ENCODE data around the gene RAN.

Gene RAN

GRCh38 chr12:130871286-130872178 lies at the start of gene RAN:
RAN (plus strand) TSS chr12:130872066; CDS start chr12:130872594, 528 bp downstream.
- TF ChIP-seq CTCF (conservative IDR thresholded peaks at IDR 0.05; ENCODE audit: low read depth, low read length): no peak
- peak within 1 kb of the TSS; percentile 86 for H3K4me3 ChIP-seq (ENCODE audit: low read depth, low read length)
- DNase-seq (ENCODE audit: low read depth): peak; percentile 95

DNA sequence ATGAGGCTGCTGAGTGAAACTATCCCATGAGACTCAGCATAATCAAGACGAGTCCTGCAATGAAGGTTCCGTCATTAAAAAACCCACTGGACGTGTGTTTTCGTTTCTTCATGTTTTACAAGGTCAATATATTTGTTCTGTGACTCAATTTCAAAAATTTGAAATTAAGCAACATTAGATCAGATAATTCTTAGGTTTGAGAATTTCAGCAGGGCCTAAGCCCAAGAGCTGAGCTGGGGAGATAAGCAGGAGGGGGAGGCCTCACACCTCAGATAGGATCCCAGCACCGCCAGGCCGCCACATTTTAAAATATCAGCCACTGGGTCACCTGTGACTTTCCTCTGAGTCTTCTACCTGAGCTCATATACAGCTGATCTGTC lies 46.1 kb upstream of the RAN start:
- no peak overlapping the region for H3K4me3 ChIP-seq (ENCODE audit: low read depth, low read length)
- peak; percentile 17 for DNase-seq (ENCODE audit: low read depth)
- no peak for TF ChIP-seq CTCF (conservative IDR thresholded peaks at IDR 0.05; ENCODE audit: low read depth, low read length)

DNA sequence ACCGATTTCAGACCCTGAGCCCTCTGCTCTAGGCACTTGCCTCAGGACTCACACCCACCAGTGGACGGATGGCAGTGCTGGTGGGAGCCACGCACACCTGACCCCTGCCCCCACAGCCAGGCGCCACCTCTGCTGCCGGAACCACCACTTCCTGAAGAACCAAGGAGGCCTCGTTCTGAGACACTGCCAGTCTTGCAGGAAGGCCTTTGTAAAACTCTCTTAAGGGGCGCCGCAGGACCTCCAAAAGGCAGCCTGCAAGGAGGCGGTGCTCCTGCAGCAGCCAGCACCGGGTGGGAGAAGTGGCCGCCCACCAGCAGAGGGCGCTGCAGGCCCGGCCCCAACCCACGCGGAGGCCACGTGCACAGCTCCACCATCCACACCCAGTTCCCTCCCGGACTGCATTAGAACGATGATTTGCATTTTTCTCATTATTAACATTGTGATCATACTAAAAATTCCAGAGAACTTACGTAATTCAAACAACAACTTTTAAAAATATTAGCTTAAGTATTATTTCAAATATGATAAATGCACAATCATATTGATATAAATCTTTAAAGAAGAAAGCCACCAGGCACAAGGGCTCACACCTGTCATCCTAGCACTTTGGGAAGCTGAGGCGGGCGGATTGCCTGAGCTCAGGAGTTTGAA lies 45.6 kb upstream of the RAN start:
- peak; percentile 78 for DNase-seq (ENCODE audit: low read depth)
- H3K4me3 ChIP-seq (ENCODE audit: low read depth, low read length): no peak overlapping the region
- peak; percentile 84 for TF ChIP-seq CTCF (conservative IDR thresholded peaks at IDR 0.05; ENCODE audit: low read depth, low read length)

GRCh38 chr12:130827432-130827831 lies 44.4 kb upstream of the RAN start:
- H3K4me3 ChIP-seq (ENCODE audit: low read depth, low read length): no peak overlapping the region
- no peak for TF ChIP-seq CTCF (conservative IDR thresholded peaks at IDR 0.05; ENCODE audit: low read depth, low read length)
- peak; percentile 33 for DNase-seq (ENCODE audit: low read depth)

- H3K4me3 ChIP-seq (ENCODE audit: low read depth, low read length): no peak overlapping the region
- TF ChIP-seq CTCF (conservative IDR thresholded peaks at IDR 0.05; ENCODE audit: low read depth, low read length): no peak
- no peak for DNase-seq (ENCODE audit: low read depth)
These were observed 43.0 kb upstream of the RAN start for GRCh38 chr12:130828895-130829294.

- H3K4me3 ChIP-seq (ENCODE audit: low read depth, low read length): no peak overlapping the region
- no peak for DNase-seq (ENCODE audit: low read depth)
- no peak for TF ChIP-seq CTCF (conservative IDR thresholded peaks at IDR 0.05; ENCODE audit: low read depth, low read length)
These were observed 42.2 kb upstream of the RAN start for GRCh38 chr12:130829391-130830245.
